CD4-positive, alpha-beta T cell treated with Interleukin-15 for 1 hour (primary cell): ENCODE results near the gene NPAT.
"Not testable (repeated sequence)": the region's sequence is repeated elsewhere in the genome, so short reads cannot be mapped to it uniquely, and the experiment has no call there.

Experiments used
- DNase-seq: peaks from one replicate; pipeline ENCODE4 v3.0.0-alpha.2; 2020

The NPAT gene

DNA sequence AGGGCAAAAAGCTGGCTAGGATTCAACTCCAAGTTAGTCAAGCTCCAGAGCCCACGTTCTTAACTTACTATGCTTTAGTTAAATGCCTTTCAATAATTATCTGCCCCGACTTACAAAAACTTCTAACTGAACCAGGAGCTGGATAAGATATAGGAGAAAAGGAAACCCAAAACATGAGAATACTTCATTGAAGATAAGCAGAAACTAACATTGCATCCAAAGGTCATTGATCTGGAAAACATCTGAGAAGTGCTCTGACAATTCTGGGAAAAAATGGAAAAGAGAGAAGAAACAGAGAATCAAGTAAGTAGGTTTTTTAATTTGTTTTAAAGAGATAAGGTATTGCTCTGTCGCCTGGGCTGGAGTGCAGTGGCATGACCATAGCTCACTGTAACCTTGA, 73.9 kb downstream of the NPAT start:
- DNase-seq = no peak

DNA sequence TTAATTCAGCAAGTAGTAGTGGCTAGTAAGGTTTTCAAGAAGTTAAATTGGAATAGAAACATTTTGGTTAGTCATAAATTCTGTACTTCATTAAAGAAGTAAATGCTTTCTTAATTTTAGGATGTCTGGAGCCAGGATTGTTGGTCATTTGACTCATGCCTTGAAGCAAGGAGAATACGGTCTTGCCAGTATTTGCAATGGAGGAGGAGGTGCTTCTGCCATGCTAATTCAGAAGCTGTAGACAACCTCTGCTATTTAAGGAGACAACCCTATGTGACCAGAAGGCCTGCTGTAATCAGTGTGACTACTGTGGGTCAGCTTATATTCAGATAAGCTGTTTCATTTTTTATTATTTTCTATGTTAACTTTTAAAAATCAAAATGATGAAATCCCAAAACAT, 75.3 kb downstream of the NPAT start:
- no peak for DNase-seq

DNA sequence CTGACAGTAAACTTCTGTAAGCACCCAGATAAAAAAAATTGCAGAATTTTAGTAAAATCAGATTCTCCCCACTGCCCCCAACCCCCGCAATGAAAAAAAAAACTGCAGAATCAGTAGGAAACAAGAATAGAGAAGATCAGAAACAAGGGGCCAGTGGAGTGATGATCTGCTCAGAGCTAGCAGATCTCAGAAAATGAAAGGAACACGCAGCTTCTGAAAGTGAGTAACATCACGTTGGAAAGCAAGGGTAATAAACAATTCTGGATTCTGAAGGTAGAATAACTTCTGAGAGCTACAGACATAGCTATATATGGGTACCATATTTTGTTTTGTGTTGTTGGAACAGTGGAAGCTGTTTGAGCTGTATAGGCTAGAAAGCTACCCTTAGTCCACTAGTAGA, 77.8 kb downstream of the NPAT start:
- no peak for DNase-seq

DNA sequence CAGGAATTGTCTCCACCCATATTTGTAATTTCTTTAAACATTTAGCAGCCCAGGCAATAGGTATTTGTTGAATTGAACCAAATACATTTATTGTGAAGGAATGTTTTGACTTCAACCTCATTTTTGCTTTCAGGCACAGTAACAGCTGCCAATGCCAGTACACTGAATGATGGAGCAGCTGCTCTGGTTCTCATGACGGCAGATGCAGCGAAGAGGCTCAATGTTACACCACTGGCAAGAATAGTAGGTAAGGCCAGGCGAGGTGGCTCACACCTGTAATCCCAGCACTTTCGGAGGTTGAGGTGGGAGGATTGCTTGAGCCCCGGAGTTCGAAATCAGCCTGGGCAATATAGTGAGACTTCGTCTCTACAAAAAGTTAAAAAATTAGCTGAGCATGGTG, 80.1 kb downstream of the NPAT start:
- DNase-seq = no peak

DNA sequence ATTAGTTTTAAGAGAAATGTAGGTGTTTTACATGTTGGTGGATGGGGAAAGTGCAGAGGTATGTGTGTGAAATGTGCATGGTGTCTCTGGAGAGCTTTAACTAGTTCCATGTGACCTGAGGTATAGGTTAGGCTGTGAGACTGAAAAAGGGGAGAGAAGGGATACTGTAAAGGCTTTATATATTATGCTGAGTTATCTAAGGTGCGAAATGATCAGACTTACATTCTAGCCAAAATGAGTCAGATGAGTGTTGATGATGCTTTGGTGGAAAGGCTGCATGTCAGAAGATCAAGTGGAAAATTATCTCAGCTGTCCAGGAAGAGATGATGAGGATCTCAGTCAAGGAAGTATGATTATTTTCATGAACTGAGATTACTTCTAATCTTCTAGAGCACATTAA, 85.2 kb downstream of the NPAT start:
- no peak for DNase-seq

DNA sequence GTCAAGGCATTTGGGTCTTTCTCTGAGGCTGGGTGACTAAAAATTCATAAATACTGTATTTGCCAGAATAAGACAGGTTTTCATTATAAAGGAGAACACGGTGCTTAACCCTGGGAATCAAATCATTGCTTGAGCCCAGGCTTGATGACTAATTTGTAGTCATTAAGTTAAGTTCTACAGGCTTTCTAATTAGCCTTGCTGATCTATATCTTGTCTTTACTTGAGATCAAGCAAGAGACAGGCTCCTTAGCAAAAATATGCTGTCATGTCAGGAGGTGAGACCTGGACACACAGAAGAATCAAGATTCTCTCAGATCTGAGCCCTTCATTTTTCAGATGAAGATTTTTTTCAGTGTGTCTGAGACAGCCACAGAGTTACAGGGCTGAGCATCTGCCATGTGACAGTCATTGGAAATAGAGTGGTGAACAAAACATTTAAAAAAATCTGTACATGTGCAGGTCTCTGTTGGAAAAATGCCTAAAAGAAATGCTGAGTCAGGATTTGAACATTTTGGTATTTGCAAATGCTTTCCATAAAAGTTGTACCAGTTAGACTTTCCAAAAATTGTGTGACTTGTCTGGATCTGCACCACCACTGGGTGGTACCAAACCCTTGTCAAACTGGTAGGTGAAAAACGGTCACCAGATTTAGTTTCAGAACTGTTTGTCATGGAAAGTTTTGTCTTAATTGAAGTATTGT, 86.4 kb downstream of the NPAT start:
- DNase-seq = no peak

DNA sequence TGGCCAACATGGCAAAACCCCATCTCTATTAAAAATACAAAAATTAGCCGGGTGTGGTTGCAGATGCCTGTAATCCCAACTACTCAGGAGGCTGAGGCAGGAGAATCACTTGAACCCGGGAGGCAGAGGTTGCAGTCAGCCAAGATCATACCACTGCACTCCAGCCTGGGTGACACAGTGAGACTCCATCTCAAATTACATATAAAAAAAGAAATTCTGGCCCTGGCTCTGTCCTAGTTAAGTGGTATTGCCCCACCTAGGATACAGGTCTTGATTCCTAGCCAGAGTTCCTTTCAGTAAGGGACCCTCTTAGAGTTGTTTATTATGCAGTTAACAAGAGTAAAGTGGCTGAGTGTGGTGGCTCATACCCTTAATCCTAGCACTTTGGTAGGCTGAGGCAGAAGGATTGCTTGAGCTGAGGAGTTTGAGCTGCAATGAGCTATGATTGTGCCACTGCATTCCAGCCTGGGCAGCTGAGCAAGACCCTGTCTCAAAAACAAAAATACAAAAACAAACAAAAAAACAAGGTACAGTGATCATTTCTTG, 89.4 kb downstream of the NPAT start:
- DNase-seq = not testable (repeated sequence)

DNA sequence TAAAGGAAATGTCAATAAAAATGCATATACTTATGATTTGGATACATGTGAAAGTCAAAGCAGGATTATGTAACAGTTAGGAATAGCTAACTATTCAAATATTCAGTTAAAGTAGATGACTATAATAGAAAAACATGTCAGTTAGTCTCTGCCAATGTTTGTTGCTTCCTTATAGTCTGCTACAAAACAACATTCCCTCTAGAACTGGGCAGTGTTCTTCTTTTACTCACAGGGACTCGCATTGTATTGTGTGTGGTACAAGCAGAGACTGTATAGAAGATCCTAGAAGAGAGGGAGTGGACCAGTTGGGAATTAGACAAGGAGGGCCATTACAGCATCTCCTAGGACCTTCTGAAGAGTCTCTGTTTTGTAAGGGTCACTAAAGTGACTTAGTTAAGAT, 90.4 kb downstream of the NPAT start:
- DNase-seq = no peak

DNA sequence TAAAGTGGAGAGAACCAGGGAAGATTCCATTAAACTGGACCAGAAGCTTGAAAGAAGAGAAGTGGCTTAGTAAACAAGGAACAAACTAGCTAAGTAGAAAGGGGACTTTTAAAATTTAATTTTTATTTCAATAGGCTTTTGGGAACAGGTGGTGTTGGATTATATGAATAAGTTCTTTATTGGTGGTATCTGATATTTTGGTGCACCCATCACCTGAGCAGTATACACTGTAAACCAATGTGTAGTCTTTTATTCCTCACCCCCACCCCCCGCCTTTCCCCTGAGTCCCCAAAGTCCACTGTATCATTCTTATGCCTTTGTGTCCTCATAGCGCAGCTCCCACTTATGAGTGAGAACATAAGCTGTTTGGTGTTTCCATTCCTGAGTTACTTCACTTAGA, 93.7 kb downstream of the NPAT start:
- DNase-seq = no peak

DNA sequence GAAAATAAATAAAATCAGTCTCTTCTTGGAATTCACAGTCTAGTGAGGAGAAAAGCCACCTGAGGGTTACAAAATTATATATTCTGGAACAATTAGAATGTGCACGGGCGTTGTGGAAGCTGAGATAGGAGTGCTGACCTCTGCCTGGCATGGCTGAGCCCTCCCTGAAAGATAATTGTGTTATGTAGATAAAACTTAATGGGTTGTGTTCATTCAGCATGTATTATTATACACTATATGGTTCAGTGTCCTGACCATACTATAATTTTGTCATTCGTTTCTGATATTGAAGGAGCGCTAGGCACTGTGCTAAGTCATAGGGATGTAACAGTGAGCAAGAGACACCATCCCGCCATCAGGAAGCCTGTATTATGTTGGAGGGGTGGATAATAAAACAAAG, 97.3 kb downstream of the NPAT start:
- no peak for DNase-seq

DNA sequence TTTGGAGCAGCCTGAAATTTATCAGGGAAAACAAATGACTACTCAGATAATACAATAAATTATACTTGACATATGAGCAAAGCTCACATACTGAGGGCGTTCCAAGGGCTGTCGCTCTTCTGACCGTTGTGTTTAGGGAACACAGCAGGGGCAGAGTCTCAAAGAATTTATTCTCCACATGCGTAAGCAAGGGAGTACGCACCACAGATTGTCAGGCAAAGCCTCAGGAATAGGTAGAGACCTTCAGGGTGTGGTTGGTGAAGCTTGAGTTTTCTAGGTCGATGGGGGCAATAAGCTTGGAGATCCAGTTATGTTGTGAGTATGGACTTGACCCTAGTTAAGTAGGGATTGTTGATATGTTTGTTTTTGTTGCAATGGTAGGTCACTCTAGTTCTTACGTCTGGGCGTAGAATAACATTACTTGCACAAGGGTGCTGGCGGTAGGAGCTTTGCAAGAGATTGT, 100.2 kb downstream of the NPAT start:
- DNase-seq = no peak

DNA sequence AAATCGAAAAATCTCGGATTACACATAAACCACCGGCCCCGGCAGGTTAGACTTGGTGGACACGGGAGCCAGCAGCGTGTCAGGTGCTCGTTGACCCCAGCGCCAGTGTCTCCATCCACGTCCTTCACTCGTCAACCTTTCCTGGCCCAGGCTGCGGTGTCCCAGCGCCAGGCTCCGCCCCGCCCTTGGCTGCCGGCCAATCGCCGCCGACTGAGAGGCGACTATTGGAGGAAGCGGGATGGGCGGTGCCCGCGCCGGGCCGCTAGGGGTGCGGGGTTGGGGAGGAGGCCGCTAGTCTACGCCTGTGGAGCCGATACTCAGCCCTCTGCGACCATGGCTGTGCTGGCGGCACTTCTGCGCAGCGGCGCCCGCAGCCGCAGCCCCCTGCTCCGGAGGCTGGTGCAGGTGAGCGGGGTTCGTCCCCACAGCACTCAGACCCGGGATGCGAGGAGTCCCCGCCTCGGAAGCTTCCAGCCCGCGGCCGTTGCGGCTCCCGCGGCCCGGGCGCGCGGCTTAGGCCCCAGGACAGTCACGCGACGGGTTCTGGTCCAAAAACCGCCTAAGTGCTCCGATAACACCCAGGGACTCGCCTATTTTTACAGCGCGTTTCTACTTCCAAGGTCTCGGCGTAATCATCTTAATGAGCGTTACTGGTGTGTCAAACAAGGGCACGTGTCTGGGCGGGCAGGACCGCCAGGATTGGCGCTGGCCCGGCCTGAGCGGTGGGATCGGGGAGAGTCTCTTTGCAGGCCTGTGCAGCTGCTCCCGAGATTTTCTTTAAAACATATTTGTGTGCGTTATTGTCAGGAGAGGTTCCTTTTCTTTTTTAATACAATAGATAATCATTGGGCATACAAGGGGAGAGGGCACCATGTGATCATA, 100.9 kb downstream of the NPAT start, which contains the start of gene ACAT1:
TSS of gene ACAT1 (plus strand) at position 294 of the 882 bp plus-strand sequence. CDS start at position 334, 40 bp downstream.
- DNase-seq = peak; percentile 90

DNA sequence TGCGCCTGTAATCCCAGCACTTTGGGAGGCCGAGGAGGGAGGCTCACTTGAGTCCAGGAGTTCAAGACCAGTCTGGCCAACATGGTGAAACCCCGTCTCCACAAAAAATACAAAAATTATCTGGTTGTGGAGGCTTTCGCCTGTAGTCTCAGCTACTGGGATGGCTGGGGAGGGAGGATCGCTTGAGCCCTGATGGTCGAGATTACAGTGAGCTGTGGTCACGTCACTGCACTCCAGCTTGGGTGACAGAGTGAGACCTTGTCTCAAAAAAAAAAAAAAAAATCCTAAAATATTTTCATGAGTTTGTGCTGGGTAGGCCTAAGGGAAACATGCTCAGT, 101.5 kb downstream of the NPAT start:
- not testable (repeated sequence) for DNase-seq

DNA sequence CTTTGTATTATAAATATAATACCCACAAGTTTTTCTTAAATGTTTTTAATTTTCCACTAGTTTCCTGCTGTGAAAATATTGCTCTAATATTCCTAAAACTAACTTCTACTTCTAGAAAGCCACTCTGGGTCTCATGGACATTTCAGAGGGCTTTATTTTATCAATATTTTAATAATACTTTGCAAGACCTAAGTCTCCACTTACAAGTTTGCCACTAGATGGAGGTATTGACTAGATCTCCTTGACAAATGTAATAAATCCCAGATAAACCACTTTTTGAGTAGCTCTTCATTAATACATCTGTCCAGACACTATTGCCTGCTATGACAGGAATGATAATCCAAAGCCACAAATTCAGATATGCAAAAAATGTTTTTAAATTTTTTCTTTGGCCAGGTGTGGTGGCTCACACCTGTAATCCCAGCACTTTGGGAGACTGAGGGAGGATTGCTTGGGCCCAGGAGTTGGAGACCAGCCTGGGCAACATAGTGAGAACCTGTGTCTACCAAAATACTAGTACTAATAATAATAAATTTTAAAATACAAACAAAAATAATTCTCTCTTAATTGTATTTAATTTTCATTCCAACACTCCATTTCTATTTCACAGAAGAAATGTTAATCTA, 104.6 kb downstream of the NPAT start:
- no peak for DNase-seq

DNA sequence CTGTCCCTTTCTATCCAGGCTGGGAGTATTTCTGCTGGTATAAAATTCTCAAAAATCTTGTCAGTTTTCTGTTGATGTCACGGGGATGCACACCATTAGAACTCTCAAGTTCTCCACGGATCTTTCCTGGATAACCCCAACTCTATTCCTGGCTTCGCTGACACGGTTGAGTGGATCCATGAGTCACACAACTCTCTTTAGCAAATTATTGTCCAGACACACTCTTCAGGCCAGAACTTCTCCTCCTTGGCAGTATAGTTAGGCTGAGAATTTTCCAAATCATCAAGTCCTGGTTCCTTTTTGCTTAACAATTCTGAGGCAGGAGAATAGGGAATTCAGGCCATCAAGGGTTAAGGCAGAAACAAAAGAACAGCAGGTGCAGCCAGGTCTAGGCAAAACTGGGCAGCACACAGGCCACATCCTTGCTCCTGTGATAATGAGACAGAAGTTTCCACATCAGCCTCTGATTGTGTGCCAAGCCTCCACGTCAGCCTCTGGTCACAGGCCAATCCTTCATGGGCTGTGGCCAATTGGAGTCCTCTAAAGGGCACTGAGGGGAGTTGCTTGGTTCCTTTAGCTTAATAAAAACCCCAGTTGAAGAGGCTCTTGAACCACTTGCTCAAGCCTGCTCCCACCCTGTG, 106.8 kb downstream of the NPAT start:
- no peak for DNase-seq

DNA sequence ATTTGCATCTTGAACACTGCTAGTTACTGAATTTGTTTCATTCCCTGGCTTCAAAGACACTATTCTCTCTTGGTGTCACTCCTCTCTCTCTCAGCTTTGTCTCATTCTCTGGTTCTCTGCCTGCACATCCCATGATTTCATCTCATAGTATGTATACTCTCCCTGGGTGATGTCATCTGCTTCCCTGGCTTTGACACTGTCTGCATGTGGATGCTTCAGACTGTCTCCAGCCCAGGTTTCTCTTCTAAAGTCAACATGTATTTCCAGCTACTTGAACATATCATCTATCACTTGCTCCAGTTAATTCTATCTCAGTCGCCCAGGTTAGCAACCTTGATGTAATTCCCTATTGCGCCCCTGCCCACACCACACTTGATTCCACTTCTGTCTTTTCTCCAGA, 110.4 kb downstream of the NPAT start:
- DNase-seq = no peak

DNA sequence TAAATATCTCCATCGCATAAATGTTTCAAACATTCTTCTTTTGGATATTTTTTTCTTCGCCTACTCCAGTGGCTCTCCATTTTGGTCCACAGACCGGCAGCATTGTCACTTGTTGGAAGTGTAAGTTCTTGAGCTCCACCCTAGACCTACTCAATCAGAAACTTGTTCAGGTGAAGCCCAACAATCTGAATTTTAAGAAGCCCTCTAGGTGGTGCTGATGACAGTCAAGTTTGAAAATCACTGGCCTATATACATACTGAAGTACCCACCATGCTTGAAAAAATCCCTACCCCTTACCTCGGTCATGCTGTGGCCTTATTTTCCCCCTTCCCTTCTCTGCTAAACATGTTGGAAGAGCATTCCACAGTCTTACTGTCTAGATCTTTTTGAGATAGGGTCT, 111.3 kb downstream of the NPAT start:
- DNase-seq = no peak
